NCI-H1436 (cell line): ENCODE measurements around the gene CSF1R.

Experiments
- DNase-seq: peaks from one replicate; lab custom pipeline; 2025; lab: John Stamatoyannopoulos, UW

Gene CSF1R

DNA sequence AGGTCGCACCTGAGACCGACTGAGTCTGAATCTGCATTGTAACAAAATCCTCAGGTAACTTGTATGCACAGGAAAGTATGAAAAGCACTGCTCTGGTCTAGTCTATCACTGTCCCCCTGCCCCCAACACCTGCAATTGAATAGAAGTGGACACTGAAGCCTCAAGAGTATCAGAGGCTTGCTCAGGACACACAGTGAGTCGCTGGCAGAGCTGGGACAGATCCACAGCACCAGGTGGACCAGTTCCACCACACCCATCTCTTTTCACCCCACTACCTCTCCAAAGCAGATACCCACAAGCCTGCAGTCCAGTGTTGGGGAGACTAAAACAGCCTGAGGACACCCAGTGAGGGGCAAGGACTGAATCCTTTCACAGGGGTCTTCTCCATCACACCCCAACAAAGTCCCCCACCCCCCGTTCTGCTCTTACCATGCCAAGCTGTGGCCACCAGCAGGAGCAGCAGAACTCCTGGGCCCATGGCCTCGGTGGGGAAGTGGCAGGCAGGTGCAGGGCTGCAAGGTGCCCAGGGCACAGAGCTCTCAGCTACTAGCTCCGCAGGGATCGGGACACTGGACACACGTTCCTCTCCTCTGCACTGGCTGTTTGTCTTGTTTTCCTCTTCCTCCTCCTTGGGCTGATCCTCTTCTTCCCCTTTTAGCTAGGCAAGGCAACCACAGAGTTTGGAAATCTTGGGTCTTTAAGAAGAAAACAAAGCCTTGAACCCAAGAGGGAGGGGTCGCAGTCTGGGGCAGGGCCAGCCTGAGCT, at the start of gene CSF1R:
TSS of gene CSF1R (minus strand) at position 605 of the 766 bp plus-strand sequence. CDS start at position 478, 127 bp downstream.
- DNase-seq = no peak

DNA sequence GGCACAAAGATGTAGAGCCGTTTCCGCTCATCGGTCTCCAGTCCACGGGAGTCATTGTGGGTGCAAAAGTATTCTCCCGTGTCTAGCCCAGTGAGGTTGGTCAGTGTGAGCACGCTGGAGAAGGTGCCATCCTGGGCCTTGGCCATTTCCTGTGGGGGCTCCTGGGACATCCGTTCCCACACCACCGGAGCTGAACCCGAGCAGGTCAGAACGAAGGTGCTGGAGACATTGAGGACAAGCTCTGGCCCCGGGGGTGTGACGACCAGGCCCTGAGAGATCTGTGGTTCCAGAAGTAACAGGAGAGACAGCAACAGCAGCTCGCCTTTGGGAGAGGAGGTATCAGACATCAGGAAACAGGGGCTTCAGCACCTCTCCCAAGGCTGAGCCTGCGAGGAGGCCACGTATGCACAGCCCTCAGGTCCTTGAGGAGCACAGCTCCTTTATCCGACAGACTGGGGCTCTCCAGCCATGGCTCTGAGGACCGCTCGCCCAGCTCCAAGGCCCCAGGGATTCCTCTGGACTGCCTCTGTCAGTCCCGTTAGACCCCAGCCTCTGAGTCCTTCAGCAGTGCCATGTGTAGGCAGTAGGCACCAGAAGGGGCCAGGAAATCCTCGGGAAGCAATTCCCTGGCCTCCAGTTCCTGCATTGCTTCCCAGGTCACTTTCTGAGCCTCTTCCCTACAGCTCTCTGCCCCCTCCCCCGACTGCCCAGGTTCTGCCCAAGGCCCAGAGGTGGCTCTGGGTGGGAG, 49.4 kb upstream of the CSF1R start:
- DNase-seq = no peak

- no peak for DNase-seq
These were observed 47.8 kb upstream of the CSF1R start for GRCh38 chr5:150134198-150134588.

- DNase-seq = no peak
These were observed 47.3 kb upstream of the CSF1R start for GRCh38 chr5:150133581-150134197.

- DNase-seq = no peak
These were observed 46.4 kb upstream of the CSF1R start for GRCh38 chr5:150132740-150133139.

- no peak for DNase-seq
These were observed 45.8 kb upstream of the CSF1R start for GRCh38 chr5:150131978-150132694.

GRCh38 chr5:150131461-150131860, 45.1 kb upstream of the CSF1R start:
- no peak for DNase-seq

DNA sequence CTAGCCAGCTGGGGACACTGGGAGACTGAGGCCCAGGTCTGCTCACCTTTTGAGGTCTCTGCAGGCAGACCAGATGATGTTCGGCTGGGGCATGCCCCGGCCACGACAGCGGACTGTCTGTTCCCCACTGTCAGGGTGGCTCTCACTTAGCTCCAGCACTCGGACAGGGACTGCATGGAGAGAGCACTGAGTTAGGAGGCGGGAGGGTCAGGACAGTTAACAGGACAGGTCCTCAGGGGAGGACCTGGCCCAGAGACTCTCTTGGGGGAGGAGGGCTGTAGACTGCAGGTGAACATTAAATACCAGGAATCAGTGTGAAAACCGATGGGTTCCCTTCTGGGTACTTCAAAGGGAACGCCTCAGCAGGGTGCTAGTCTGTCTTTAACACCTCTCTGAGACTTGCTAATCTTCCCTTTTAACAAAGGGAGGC, 44.2 kb upstream of the CSF1R start:
- no peak for DNase-seq

DNA sequence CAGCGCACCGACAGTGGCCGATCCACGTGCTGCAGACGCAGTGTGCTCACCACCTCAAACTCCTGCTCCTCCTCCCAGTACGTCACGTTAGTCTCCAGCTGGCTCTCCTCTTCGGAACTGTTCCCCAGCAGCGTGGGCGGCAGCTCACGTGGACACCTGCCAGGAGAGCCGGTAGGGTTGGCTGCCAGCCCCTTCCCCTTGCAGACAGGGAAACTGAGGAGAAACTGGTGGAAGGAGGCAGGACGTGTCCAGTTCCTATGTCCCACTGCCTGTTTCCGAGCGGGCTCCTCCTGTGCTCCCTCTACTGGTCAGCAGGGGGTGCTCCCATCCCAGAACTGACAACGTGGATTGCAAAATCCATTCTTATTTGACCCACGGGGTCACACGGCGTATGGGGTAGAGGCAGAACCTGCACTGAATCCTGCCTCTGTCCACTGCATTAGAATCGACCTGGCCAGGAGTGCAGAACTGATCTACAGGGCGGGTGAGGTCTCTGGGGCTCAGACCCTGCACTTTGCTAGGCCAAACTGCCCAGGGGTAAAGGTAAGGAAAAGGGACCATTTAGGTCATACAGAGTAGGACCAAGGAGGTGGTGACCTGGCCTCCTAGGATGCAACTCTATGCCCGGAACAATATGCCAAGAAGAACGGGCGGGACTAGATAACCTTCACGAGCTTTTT, 43.6 kb upstream of the CSF1R start:
- DNase-seq = peak; percentile 28

DNA sequence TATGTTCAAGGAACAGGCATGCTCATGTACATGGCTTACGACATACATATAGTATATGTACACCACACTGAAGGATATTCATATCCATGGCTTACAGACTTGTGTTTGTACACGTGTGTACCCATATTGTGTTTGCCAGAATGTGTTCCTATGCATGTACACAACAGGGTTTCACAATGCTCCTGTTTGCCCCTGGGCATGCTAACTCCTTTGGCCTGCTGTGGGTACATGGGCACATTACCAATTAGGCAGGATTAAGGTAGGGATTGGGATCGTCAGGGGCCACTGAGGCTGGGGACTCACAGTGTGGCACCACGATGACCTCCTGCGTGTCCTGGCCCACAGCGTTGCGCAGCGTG, 43.1 kb upstream of the CSF1R start:
- no peak for DNase-seq

DNA sequence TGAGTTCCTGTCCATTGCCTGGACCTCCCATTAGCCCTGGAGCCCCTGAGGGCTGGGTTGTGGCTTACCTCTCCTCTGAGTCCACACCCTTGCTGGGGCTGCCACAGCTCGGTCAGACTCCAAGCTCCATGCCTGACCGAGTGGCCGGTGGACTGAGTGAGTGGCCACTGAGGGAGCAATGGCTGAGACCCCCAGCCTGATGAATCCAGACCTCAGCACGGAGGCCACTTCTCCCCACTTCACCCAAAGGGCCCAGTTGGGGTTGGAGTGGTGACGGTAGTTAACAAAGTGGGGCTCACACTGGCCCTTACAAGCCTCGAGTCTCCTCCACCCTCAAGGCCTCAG, 40.5 kb upstream of the CSF1R start:
- no peak for DNase-seq

DNA sequence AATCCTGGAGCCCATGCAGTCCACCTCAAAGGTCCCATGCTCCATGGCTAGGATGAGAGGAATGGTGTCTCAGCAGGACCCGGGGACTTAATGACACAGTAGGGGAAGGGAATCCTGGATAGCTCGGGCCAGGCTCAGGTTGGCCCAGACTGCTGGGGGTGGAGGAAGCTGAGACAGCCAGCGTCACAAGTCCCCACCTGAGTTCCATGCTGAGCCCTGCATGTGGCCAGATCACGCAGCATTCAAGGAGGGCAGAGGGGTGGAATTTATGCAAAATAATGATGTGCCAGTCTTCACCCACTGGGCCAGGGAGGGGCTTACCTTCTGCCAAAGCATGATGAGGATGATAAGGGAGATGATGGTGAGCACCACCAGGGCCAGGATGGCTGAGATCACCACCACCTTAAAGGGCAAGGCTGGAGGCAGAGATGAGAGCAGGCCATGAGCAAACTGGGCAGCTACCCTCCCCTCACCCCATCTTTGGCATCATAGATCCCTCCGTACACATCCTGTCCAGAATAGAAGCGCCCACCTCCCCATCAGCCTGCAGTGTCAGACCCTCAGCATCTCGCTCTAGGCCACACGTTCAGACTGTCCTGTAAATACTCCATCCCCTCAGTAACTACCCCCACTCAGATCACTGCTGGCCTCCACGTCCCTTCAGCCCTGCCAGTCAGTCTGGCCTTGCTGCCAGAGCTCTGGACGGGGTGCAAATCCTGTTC, 40.0 kb upstream of the CSF1R start:
- DNase-seq = no peak

- no peak for DNase-seq
These were observed 39.0 kb upstream of the CSF1R start for GRCh38 chr5:150125334-150125733.

GRCh38 chr5:150124596-150124995, 38.2 kb upstream of the CSF1R start:
- no peak for DNase-seq

- no peak for DNase-seq
These were observed 37.8 kb upstream of the CSF1R start for GRCh38 chr5:150124111-150124557.

GRCh38 chr5:150123542-150123941, 37.2 kb upstream of the CSF1R start:
- no peak for DNase-seq

GRCh38 chr5:150122536-150123481, 36.5 kb upstream of the CSF1R start:
- no peak for DNase-seq

GRCh38 chr5:150122158-150122510, 35.8 kb upstream of the CSF1R start:
- DNase-seq = no peak

DNA sequence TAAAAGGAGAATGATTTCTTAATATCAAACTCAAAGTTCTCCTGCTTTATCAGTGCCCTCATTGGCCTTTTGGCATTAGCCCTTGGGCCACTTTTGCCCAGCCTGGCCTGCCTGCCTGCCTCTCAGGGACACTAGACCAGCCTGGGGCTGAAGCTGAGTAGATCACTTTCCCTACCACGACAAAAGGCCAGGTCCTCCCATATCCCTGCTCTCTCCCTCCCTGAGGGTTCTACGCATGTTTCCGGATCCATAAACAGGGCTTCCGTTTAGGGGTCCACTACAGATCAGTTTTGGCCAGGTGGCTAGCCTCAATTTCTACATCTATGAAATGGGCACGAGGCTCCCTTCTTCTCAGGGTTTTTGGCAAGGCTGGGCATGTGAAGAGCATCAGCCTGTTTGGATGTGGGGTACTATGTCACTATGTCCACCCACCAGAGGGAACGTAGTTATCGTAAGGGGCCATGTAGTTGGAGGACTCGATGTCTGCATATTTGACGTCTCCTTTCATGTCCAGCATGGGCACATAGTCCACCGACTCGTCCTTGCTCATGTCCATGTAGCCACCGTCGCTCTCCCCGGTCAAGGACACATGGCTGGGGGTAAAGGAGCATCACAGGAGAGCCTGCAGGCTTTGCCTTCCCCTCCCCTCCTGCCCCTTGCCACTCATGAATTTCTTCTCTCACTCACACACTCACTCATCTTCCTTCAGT, 35.2 kb upstream of the CSF1R start:
- DNase-seq = no peak
